AG08396 (cell line): ENCODE measurements around the gene C20orf96.
A peak's percentile ranks its signal among the peaks of the same experiment; 100 is the strongest.

Experiments used
- DNase-seq: peaks from one replicate; pipeline ENCODE4 v3.0.0; 2012; ENCODE audit warnings: low spot score, mixed read lengths

The C20orf96 gene

DNA sequence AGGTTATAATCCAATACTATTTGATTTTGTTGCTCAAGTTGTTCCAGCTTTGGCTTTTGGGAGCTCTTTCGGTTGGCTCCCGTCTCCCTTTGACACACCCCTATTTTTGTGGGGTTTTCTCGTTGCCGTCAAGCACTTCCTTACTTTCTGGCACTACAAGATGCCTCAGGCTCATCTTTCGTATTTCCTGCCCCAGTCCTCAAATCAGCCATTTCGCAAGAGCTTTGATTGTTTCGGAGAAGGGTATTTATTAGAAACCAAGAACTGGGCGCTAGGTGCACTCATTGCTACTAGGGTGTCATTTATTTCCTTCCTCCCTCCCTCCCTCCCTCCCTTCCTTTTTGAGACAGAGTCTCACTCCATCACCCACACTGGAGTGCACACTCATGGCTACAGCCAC lies 21.5 kb upstream of the C20orf96 start:
- no peak for DNase-seq

DNA sequence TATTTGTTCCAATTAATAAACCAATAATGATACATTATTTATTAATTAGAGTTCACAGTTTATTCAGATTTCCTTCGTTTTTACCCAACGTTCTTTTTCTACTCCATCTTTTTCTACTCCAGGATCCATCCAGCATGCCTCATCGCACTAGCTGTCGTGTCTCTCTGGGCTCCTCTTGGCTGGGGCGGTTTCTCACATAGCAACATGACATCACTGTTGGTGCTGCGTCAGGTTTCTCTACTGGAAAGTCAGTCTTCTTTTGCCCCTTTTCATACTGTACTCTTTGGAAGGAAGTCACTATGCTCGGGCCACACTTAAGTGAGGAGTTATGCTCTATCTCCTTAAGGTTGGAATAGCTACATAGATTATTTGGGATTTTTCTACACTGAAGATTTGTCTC lies 21.1 kb upstream of the C20orf96 start:
- DNase-seq: no peak

DNA sequence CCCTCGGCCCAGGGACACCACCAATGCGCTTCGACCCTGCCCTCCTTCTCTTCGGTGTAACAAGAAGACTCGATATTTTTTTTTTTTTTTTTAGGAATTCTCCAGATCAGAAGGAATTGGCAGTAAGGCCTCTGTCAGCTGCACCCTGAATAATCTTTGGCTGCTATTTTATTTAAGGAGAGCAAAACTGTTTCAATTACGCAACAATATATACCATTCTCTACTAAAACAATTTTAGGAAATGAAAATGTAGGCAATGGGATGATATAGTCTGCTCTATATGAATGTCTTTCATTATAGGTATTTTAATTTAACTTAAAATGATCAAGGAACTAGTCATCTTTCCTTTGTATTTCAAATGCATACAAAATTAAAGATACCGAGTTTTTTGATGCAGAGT lies 20.1 kb upstream of the C20orf96 start:
- DNase-seq: no peak

DNA sequence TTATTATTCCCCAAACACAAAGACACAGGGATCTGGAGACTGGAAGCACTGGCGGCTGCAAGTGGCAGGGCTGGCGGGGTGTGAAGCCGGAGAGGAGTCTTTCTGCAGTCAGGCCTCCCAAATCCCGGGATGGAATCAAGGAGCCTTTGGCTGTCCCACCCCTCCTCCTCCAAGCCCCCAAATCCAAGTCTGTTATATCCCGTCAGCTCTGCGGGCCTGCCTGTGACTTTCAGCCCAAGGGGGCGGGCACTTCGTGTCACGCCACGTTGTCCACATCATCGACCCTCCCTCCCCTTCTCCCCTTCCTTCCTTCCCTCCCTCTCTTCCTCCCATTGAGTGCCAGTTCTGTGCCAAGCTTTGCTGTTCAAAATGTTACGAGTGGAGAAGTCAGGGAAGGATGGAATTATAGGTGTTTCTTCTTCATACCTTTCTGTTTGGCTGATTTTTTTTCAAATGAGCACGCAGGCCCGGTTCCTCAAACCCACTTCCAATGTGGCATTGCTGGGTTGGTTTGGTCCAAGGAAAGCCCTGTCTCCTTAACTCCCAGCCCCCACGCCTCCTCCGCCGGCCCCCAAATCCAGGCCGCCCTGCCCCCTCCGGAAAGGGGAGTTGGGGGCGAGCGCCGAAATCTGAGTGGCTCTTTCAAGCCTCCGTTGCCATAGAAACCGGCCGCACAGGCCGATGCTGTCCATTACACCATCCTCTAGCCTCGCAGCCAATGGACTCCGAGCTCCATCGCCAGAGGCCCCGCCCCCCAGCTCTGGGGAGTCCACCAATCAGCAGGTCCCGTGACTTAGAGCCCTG lies 19.5 kb upstream of the C20orf96 start:
- DNase-seq: peak; percentile 97

DNA sequence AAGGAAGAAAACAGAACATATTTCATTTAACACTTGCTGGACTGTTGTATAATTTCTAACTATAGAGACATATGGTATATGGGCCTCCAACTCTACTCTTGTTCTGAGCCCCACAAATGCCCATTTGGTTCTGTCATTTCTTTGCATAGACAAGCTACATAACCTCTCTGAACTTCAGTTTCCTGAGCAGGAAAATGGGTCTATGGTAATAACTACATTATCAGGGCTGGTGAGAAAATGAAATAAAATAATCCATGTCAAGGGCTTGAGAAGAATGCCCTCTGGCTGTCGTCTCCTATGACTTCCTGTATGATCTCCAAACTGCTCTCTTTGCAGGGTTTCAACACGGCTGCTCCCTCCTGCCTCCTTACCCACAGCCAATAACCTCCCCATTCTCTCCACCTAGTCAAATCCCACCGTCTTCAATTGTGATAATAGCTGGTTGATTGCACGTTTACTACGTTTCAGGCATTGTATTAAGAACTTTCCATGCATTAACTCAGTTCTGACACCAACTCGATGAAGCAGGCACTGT lies 18.8 kb upstream of the C20orf96 start:
- DNase-seq: no peak

DNA sequence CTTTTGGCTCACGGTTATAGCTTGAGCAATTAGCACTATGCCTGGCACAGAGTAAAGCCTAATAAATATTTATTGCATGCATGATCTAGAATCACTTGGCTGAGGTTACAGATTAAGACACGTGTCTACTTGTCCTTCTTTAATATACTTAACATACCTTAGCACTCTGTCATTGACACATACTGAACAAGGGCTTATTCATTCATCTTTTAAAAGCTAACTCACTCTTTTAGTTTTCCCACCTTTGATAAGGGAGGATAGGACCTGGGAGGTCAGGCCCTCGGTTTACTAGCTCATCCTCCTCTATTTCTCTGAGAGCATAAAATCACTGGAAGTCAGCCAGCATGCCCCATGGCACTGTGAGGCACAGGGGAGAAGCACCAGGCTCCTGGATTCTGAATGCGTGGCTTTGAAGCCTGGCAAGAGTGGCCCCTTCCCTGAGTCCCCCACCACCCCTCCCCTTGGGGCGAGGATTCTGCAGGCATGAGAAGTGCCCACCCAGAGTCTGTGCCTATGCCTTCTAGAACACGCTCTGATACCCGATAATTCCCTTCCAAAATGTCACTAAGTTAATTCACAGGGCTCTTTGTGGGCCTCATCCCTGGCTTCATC lies 18.0 kb upstream of the C20orf96 start:
- DNase-seq: no peak

DNA sequence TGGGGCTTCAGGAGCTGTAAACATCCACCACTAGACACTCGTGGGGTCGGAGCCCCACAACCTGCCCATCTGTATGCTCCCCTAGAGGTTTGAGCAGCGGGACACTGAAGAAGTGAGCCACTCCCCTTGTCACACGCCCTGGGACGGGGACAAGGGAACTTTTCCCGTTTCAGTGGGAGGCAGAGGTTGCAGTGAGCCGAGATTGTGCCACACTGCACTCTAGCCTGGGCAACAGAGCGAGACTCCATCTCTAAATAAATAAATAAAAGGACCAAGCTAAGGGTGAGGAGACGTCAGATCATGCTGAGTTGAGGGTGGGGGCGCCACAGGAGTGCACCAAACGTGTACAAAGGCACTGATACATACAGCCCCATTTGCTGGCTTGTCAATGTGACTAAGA lies 15.2 kb upstream of the C20orf96 start:
- no peak for DNase-seq

DNA sequence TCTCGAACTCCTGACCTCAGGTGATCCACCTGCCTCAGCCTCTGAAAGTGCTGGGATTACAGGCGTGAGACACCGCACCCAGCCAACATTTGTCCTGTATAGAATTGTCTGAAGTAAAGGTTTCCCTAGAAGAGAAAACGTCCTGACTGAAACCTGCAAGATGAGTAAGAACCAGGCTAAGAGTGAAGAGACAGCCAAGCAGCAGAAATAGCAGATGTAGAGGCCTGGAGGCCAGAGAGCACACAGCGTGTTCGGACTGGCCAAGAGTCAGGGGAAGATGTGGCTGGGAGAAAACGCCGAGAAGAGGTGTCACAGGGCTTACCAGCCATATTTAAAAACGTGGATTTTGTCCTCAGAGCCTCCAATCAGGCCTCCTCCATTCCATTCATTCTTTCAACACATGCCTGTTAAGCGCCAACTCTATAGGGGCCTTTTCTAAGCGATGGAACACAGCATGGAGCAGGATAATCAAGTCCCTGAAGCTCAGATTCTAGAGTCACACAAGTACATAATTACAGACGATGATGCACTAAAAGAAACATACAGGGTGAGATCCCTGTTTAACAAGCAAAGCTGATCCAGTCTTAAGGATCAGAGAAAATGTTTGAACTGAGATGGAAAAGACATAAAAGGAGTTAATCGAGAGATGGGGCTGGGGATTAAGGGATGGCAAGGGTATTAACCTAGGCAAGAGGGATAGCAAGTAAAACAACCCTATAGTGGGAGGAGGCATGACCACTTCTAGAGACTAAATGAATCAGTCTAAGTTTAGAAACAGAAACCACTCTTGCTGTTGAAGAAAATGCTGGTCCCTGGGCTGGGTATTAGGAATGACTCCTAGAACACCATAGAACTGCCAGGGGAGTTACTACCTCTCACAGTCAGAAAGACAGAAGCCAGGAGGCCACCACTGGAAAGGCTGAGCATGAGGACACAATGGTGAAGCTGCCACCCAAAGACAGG lies 11.6 kb upstream of the C20orf96 start:
- DNase-seq: no peak

DNA sequence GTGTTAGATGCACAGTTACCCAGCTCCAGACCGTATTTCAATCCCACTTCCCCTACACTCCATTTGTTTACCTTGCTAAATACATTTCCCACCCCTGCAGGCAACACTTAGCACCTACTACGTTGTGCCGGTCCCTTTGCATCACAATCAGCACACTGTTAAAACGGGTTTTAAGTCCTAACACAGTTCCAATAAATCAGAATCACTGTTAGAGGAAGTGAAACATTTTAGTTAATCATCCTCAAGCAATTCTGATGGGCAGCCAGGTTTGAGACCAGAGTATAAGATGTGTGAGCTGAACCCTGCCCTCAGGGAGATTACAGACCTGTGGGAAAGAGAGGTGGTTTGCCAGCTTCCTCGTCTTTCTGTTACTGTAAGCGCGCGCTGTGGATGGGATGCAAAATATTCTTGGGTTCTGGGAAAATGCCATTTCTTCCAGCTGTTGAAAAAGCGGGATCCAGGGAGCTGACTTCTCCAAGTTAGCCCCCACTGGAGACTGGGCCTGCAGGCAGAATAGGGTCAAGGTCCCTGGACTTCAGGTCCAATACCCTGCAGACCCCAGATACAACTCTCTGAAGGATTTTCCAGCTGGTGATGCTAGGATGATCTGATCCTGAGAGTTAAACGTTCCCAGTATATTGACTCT lies 9.9 kb upstream of the C20orf96 start:
- DNase-seq: no peak

DNA sequence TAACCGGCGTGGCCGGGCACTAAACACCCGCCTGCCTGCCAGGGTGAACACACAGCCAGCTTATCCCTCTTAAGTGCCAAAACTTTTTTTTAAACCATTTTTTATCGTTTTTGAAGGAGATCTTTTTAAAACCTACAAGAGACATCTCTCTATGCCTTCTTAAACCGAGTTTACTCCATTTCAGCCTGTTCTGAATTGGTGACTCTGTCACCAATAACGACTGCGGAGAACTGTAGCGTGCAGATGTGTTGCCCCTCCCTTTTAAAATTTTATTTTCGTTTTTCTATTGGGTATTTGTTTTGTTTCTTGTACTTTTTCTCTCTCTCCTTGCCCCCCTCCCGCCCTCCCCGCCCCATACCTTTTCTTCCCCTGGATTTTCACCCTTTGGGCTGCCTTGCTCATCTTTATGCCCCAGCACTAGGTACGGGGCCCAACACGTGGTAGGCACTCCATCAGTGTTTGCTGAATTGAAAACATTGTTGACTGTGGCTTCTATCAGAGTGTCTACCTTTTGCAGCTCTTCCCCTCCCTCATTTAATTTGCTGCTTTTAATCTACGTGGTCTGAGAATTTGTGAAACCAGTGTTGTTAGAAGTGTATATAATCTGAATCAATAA lies 8.3 kb upstream of the C20orf96 start:
- no peak for DNase-seq

DNA sequence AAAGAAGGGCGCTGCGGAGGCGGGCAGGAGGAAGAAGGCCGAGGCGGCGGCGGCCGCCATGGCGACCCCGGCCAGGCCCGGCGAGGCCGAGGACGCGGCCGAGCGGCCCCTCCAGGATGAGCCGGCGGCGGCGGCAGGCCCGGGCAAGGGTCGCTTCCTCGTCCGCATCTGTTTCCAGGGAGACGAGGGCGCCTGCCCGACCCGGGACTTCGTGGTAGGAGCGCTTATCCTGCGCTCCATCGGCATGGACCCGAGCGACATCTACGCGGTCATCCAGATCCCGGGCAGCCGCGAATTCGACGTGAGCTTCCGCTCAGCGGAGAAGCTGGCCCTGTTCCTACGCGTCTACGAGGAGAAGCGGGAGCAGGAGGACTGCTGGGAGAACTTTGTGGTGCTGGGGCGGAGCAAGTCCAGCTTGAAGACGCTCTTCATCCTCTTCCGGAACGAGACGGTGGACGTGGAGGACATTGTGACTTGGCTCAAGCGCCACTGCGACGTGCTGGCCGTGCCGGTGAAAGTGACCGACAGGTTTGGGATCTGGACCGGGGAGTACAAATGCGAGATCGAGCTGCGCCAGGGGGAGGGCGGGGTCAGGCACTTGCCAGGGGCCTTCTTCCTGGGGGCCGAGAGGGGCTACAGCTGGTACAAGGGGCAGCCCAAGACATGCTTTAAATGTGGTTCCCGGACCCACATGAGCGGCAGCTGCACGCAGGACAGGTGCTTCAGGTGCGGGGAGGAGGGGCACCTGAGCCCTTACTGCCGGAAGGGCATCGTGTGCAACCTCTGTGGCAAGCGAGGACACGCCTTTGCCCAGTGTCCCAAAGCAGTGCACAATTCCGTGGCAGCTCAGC lies 7.6 kb upstream of the C20orf96 start:
- DNase-seq: peak; percentile 73

DNA sequence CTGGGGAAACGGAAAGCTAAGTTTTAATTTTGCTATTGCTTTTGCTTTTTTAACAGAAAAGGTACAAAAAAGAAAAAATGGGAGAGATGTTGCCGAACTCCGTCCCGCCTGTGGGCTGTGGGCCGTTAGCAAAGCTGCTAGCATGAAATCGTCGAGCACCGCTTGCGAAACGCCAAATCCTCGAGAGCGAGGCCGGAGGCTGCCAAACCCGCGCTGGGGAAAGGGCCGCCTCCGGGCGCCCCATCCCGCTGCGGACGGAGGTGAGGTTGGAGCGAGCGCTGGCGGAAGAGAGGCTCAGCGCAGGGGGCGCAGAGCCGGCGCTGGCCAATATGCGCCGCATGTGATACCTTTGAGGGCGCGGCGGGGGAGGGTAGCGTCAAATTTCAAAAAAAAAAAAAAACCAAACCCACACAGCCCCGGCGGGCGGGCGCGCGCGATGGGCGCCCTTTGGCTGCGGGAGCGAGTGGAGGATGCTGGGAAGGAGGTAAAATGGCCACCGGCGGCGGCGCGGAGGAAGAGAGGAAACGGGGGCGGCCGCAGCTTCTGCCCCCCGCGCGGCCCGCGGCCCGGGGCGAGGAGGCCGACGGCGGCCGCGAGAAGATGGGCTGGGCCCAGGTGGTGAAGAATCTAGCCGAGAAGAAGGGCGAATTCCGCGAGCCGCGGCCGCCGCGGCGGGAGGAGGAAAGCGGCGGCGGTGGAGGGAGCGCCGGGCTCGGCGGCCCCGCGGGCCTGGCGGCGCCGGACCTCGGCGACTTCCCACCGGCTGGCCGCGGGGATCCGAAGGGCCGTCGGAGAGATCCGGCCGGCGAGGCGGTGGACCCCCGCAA lies 6.8 kb upstream of the C20orf96 start, which contains the start of gene ZCCHC3:
TSS of gene ZCCHC3 (plus strand) at position 473 of the 827 bp plus-strand sequence. CDS start at position 490, 17 bp downstream.
- peak; percentile 90 for DNase-seq

DNA sequence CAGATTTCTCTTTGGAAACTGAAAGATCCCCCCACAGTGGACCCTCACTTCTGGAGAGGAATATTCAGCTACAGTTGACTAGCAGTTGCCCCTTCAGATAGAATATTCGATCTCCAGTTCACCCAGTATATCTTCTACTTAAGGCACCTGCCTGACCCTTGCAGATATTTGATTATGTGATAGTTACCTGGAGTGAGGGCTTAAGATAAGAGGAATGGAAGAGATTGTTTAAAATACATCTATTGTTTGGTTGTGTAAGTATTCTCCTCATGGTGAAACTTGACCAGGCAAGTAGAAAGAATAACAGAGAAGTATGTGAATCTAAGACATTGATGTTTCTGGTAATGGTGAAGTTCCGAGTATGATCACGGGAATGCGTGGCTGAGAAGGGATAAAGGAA lies 5.3 kb upstream of the C20orf96 start:
- no peak for DNase-seq

DNA sequence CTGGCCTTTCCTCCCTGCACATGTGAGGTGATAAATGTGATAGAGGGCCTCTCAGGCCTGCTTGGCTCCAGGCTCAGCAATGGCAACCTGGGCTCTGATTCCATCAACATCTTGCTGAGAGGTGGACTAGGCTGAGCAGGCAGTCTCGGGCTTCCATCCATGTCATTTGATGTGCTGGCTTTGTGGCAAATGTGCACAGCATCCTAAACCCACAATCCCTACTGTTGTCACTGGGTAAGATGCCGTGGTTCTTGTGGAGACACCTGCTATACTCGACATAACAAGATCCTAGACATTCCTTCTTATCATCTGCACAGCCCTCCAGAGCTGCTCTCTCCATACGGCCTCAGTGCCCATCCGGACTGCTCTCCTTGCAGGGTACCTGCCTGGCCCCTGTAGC lies 4.1 kb upstream of the C20orf96 start:
- DNase-seq: no peak

DNA sequence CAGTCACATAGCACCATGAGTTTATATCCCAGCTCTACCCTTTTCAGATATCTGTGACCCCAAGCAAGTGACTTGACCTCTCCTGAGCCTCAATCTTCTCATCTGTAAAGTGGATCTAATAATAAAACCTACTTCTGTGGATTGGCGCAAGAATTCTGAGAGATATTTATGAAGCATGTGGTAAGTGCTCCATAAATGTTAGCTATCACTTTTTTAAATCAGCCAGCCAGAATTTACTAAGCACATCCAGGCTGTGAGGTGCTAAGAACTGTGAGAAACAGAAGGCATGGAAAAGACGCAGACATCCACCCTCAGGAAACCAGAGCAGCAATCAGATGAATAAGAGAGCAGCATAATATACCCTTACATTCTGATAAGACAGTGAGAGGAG lies 862 bp downstream of the C20orf96 start:
- DNase-seq: no peak

DNA sequence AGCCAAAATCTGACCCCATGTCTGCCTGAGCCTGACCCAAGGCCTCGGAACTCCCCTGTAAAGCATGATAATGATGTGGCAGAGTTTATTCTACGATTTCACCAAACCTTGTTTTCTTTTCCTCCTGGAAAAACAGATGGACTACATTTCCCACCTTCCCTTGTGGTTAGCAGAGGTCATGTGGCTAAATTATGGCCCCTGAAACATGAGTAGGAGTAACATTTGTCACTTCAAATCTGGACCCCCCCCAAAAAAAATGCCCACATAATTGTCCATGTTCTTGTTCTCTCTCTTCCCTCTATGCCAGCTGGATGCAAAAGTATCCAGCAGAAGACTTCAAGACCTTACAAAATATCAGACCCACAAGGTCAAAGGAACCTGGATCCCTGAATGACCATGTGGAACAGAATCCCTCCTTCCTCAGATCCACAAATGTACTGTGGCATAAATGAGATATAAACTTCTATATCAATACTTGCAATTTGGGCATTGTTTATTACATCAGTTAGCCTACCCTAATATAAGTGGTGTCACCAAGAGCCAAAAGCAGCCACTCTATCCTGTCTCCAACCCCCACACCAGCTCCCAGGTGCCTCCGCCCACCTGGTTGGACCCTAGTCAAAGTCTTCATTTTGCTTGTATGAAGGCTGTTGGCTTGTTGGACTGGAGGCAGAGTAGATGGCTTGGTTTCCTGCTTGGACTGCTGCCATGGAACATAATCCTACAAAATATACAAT lies 1.4 kb downstream of the C20orf96 start:
- no peak for DNase-seq

DNA sequence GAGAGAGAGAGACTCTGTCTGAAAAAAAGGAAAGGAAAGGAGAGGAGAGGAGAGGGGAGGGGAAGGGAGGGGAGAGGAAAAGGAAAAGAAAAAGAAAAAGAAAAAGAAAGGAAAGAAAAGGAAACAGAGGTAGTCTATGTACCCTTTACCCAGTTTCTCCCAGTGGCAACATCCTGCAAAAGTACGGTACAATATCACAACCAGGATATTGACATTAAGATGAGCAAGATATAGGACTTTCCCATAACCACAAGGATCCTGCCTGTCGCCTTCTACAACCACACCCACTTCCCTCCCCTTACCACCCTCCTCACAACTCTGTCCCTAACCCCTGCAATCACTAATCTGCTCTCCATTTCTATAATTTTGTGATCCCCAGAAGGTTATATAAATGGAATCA lies 4.0 kb downstream of the C20orf96 start:
- DNase-seq: no peak

DNA sequence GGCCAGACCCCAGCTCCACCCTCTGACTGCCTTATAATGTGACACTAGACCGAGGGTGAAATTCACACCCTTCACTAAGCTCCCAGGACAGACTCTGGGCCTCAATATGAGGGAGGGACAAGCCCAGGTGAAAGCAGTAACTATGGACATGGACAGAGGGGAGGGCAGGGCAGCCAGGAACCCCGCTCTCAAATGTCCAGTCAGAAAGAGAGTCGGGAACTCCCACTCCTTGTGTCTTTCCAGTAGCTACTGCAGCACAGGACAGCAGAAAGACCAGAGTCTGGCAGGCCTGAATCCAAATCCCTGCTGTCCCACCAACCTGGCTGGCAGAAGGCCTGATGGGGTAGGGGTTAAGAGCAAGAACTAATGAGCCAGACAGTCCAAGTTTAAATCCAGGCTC lies 6.4 kb downstream of the C20orf96 start:
- no peak for DNase-seq
